GM21825 (cell line): ENCODE results near the gene VTN.
"Not testable (repeated sequence)": the region's sequence is repeated elsewhere in the genome, so short reads cannot be mapped to it uniquely, and the experiment has no call there.

Experiments used
- ATAC-seq: cut with Tn5 transposase; IDR thresholded peaks from one replicate; pipeline ENCODE4 v1.9.1; 2021; ENCODE audit warnings: mild to moderate bottlenecking, moderate library complexity; ENCODE audit not compliant: unreplicated experiment

Gene VTN

GRCh38 chr17:28344011-28344410 lies 26.1 kb downstream of the VTN start:
- ATAC-seq, result no peak

- ATAC-seq, result no peak
Observed at GRCh38 chr17:28343491-28343932, 26.6 kb downstream of the VTN start.

- no peak for ATAC-seq
Observed at GRCh38 chr17:28342313-28342712, 27.8 kb downstream of the VTN start.

GRCh38 chr17:28341516-28341915 lies 28.6 kb downstream of the VTN start:
- ATAC-seq, result no peak

- ATAC-seq, result no peak
Observed at GRCh38 chr17:28340374-28340773, 29.7 kb downstream of the VTN start.

GRCh38 chr17:28339431-28339830 lies 30.7 kb downstream of the VTN start:
- no peak for ATAC-seq

- not testable (repeated sequence) for ATAC-seq
Observed at GRCh38 chr17:28338769-28339212, 31.3 kb downstream of the VTN start.

- ATAC-seq, result no peak
Observed at GRCh38 chr17:28338056-28338768, 31.9 kb downstream of the VTN start.

GRCh38 chr17:28335959-28336871 lies 33.9 kb downstream of the VTN start:
- ATAC-seq, result no peak

- peak; percentile 94 for ATAC-seq
Observed at GRCh38 chr17:28335201-28335958, 34.7 kb downstream of the VTN start, which contains the start of the genes IFT20 and TNFAIP1. IFT20 (minus strand) TSS chr17:28335472; CDS start chr17:28331985, 3,487 bp downstream. TNFAIP1 (plus strand) TSS chr17:28335761; CDS start chr17:28339522, 3,761 bp downstream.

- ATAC-seq, result peak; percentile 2
Observed at GRCh38 chr17:28334666-28335200, 35.4 kb downstream of the VTN start.

- no peak for ATAC-seq
Observed at GRCh38 chr17:28334171-28334570, 35.9 kb downstream of the VTN start.

- ATAC-seq, result no peak
Observed at GRCh38 chr17:28333083-28333746, 36.9 kb downstream of the VTN start.

- no peak for ATAC-seq
Observed at GRCh38 chr17:28331891-28332420, 38.2 kb downstream of the VTN start.

GRCh38 chr17:28330671-28331070 lies 39.4 kb downstream of the VTN start:
- ATAC-seq, result no peak

- ATAC-seq, result no peak
Observed at GRCh38 chr17:28328325-28328724, 41.8 kb downstream of the VTN start.

GRCh38 chr17:28327709-28328108 lies 42.4 kb downstream of the VTN start:
- no peak for ATAC-seq

- ATAC-seq, result no peak
Observed at GRCh38 chr17:28327031-28327607, 43.0 kb downstream of the VTN start.

- ATAC-seq, result no peak
Observed at GRCh38 chr17:28326114-28326513, 44.0 kb downstream of the VTN start.
